ENCODE data around the gene CLIP2.
"Not testable (repeated sequence)": the region's sequence is repeated elsewhere in the genome, so short reads cannot be mapped to it uniquely, and the experiment has no call there.

Gene CLIP2

DNA sequence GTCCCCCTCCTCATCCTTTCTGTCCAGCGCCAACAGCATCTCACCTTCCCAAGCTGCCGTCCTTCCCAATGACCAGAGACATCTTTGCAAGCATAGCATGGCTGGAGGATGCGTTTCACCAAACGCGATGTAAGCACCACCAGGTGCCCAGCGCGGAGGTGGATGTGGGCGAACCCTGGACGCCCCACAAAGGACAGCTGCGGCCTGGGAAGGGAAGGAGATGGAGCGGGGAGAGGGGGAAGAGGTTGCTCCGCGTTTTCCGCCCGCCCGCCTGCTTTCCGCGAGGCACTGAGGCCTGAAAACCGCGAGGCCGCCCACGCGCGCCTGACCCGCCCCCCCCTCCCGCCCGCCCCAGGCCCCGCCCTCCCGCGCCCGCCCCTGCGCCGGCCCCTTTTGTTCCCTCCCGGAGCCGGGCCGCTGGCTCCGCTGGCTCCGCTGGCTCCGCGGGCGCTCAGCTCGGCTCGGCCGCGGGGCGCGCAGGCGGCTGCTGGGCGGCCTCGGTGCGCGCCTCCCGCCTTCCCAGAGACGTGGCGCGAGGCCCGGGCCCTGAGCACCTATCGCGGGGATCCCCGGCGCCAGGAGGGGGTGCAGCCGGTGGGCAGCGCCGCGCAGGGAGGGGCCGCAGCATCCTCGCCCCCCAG, at the start of gene CLIP2:
Gene CLIP2 (plus strand): TSS at position 390 of the 641 bp plus-strand sequence. CDS start 28,140 bp downstream, outside the sequence.
- peak; percentile 80 for DNase-seq

DNA sequence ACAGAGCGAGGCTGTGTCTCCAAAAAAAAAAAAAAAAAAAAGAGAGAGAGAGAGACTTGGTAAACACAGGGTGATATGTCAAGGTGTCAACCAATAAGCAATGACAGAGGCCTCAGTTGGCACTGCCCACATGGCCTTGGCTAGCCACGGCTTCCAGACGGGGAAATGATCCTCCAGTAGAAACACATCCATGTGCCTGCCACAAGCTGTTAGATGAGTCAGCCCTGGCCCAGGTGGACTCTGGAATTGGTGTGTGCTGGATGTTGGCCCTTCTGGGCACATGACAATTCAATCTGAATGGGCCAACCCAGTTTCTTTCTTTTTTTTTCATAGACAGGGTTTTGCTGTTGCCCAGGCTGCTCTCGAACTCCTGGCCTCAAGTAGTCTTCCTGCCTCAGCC, 48.7 kb upstream of the CLIP2 start:
- DNase-seq, result no peak

DNA sequence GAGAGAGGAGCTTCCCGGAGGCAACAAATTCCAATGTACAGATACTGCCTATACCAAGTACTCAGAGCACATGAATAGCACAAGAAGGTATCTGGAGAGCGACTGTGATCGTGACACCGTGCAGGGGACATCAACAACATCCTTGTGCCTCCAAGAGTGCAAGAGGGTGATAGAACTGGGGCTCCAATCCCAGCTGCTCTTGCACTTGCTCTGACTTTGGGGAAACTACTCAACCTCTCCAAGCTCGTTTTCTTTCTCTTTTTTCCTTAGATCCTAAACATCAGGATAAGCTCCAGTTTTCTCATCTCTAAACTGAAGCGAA, 47.1 kb upstream of the CLIP2 start:
- DNase-seq, result no peak

DNA sequence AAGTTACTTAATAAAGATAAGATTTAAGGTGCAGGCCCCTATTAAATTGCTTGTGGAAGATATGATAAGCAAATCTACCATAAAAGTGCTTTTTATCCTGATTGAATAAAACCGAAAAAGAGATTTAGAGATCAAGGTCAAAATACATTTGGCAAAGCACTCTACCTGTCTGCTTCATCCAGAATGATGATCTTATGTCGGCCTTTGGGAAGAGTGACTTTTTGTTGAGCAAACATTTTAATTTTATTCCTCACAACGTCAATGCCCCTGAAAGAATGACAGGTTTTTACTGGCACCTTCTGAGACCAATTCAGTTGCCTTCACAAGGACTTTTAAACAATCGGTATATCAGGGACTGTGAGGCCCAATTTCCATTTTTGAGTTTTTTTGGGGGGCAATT, 42.7 kb upstream of the CLIP2 start:
- no peak for DNase-seq

DNA sequence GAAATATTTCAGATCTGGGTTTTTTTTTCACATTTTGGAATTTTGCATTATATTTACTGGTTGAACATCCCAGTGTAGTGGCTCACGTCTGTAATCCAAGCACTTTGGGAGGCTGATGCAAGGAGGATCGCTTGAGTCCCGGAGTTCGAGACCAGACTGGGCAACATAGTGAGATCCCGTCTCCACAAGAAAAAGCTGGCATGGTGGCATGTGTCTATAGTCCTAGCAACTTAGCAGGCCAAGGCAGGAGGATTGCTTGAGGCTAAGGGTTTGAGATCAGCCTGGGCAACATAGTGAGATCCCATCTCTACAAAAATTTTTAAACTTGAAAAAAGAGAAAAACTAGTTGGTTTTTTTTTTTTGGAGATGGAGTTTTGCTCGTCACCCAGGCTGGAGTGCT, 41.1 kb upstream of the CLIP2 start:
- DNase-seq, result no peak

DNA sequence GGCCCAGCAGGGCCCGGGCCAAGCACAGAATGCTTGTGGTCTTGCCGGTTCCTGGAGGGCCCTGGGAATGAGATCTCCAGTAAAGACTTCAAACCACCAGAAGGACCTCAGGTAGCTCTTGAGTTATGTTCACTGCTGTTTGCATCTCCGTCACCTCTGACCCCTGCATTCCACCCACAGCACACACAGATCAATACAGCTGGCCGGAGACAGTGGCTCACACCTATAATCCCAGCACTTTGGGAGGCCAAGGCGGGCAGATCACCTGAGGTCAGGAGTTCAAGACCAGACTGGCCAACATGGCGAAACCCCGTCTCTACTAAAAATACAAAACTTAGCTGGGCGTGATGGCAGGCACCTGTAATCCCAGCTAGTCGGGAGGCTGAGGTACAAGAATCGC, 40.1 kb upstream of the CLIP2 start:
- DNase-seq, result not testable (repeated sequence)

DNA sequence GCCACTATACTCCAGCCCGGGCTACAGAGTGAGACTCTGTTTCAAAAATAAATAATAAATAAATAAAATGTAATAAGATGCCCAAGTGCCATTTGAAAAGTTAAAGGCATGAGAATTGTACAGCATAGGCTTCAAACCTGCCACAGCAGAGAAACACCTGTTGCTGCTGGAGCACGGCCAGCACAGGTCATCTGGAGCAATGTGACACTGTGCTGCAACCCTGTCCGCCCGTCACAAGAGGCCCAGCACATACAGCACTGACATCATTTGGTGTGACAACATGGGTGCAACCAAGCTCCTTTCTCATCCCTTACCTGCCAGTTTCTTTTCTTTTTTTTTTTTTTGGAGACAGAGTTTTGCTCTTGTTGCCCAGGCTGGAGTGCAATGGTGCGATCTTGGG, 36.3 kb upstream of the CLIP2 start:
- DNase-seq, result peak; percentile 53

DNA sequence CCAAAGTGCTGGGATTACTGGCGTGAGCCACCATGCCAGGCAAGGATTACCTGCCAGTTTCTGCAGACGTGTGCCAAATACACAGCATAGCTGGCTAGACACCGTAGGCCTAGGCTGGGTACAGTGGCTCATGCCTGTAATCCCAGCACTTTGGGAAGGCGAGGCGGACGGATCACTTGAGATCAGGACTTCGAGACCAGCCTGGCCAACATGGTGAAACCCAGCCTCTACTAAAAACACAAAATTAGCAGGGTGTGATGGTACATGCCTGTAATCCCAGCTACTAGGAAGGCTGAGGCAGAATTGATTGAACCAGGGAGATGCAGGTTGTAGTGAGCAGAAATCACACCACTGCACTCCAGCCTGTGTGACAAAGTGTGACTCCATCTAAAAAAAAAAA, 35.9 kb upstream of the CLIP2 start:
- no peak for DNase-seq

DNA sequence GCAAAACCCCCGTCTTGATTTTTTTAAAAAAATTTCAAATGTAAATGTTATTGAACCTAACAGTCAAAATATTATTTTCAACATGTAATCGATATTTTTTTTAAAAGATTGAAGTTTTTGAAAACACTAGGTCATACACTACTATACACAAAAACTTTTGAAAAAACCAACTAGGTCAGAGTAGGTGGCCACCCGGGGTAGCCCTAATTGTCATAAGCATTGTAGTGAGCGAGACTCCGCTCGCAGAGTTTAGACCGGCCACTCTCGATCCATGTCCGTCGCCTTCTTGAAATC, 35.4 kb upstream of the CLIP2 start:
- no peak for DNase-seq

DNA sequence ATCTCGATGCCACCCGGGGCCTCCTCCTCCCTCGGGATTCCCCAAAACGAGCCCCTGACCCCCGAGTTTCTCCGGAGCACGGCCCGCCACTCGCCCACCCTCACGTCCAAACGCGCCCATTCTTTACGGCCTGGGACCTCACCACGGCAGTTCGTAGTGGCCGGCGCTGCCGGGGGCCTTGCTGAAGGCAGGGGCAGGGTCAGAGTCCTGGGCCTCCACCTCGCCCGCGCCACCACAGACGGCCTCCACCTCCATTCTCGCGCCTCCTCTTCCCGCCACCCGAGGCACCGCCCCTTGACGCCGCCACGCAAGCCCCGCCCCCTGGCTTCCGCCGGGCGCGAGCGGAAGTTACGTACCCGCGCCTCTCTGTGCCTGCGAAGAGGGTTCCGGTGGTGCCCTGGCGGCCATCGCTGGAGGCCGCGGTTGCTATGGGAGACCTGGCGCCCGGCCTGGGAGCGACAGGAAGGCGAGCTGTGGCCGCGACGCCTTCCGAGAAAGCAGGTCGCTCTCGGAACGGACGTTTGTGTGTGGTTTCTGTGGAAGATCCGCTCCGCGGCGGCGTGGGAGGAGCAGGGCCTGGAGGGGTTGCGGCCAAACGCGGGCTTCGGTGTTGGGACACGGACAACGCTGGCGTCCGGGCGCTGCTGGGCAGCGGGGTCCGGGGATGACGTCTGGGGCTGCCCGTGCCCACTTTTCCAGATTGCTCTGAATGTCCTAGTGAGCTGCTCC, 34.9 kb upstream of the CLIP2 start, which contains the start of gene RFC2:
Gene RFC2 (minus strand): TSS at position 271 of the 729 bp plus-strand sequence. CDS start 16 bp downstream, at position 255.
- DNase-seq, result peak; percentile 84

DNA sequence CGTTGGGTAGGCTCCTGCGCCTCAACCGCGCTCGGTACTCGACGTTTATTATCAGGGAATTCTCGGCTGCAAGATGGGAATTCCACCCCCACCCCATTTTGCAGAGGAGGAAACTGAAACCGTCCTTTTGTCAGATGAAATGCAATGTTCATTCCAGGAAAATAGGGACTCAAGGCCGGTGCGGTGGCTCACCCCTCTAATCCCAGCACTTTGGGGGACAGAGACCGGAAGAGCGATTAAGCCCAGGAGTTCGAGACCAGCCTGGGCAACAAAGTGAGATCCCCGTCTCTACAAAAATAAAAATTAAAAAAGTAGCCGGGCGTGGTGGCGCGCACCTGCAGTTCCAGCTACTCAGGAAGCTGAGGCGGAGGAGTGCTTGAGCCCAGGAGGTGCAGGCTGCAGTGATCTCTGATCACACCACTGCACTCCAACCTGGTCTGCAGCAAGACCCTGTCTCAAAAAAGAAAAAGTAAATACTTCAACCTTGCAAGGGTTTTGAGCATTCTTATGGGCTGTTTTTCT, 34.3 kb upstream of the CLIP2 start:
- DNase-seq, result no peak

DNA sequence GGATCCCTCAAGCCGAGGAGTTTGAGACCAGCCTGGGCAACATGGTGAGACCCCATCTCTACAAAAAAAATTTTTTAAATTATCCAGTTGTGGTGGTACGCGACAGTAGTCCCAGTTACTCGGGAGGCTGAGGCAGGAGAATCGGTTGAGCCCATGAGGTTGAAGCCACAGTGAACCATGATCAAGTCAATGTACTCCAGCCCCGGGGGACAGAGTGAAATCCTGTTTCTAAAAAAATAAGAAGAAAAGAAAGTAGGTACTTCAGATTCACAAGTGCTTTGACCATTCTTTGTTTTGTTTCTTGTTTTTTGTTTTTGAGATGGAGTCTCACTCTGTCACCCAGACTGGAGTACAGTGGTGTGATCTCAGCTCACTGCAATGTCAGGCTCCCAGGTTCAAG, 33.7 kb upstream of the CLIP2 start:
- not testable (repeated sequence) for DNase-seq

DNA sequence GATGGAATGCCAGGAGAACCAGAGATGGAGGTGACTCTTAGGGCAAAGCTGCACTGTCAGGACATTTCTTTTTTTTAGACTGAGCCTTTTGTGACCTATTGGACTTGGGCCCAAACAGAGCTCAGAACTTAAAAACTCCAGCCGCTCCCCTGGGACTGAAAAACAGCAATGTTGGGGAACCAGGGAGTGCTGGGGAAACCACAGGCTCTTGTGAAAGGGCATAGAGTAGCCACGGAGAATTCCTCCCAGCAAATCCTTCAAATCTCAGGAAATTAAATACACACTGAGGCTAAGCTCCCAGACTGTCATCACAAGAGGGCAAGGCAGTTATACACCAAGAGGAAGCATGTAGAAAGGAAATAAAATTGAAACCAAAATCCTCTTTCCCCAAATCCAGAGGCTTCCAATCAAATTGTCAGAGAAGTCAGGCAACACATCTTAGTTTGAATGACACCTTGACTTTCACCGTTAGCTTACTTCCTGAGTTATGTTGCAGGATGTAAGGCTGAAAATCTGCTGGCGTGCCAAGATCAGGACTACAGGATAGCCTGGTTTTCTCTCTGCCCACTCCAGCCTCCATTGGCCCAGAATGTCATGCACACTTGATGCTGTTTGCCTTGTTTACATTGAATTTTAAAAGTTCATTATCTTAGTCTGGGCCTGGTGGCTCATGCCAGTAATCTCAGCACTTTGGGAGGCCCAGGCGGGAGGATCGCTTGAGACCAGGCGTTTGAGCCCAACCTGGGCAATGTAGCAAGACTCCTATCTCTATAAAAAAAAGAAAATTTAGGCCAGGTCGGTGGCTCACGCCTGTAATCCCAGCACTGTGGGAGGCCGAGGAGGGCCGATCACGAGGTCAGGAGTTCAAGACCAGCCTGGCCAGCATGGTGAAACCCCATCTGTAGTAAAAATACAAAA, 32.5 kb upstream of the CLIP2 start:
- DNase-seq, result no peak

DNA sequence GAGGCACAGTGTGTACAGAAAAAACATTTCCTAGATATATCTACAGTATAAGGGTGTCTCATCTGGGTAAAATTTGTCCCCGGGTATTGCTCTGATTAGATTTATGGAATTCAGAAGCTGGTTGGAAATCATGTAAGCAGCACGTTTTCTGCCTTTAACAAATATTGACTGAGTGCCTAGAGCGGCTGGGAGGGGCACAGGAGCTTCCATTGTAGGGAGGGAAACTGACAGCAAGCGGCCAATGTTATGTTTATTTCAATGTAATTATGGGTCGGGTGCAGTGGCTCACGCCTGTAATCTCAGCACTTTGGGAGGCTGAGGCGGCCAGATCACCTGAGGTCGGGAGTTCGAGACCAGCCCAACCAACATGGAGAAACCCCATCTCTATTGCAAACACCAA, 30.6 kb upstream of the CLIP2 start:
- no peak for DNase-seq

DNA sequence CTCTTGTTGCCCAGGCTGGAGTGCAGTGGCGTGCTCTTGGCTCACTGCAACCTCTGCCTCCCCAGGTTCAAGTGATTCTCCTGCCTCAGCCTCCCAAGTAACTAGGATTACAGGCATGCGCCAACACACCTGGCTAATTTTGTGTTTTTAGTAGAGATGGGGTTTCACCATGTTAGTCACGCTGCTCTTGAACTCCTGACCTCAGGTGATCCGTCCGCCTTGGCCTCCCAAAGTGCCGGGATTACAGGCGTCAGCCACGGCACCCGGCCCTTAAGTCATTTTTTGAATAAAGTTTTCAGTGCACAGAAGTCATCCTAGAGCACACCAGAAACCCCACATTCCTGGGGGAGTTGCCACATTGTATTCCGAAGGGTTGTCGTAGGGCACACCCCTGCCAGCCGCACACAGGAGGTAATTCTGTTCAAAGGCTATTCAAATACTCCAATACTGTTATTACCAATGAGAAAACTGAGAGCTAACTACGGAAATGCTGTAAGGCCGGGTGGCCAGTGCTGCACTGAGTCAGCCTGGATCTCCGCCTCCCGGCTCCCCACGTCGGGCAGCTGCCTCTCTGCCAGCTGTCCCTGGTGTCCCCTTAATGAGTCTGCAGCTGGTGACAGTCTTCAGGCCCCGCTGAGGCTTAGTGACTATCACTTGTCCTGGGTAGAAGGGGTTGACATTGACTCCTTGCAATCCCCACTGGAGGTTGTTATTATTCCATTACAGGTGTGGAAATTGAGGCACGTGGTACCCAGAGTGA, 26.4 kb upstream of the CLIP2 start:
- no peak for DNase-seq

DNA sequence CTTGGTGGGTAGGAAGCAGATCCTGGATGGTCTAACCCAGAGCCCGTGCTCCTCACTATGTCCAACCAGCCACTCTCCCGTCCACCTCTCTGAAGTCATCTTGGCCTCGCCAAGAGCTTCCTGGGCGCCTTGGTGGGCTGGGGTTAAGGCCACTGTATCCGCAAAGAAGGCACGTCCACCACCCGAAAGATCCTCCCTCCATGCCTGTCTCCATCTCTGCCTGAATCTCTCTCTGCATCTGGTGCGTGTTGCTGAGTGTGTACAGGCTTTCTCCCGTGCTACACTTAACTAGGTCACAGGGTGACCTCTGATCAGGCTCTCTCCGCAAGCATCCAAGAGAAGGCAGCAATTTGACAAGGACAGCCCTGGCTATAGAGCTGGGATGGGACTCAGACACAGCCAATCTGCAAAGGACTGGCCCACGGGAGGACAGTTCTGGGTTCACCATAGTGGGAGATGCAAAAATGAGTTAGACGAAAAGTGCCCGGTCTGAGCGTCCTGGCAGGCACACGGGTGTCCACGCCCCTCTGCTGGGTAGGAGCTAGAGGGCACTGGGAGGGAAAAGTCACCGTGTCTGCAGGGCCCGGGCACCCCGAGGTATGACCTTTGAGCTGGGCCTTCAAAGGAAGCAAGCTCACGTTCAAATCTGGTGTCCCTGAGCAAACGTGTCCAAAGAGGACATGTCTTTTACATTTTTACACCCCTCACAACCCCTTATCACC, 25.6 kb upstream of the CLIP2 start:
- no peak for DNase-seq

DNA sequence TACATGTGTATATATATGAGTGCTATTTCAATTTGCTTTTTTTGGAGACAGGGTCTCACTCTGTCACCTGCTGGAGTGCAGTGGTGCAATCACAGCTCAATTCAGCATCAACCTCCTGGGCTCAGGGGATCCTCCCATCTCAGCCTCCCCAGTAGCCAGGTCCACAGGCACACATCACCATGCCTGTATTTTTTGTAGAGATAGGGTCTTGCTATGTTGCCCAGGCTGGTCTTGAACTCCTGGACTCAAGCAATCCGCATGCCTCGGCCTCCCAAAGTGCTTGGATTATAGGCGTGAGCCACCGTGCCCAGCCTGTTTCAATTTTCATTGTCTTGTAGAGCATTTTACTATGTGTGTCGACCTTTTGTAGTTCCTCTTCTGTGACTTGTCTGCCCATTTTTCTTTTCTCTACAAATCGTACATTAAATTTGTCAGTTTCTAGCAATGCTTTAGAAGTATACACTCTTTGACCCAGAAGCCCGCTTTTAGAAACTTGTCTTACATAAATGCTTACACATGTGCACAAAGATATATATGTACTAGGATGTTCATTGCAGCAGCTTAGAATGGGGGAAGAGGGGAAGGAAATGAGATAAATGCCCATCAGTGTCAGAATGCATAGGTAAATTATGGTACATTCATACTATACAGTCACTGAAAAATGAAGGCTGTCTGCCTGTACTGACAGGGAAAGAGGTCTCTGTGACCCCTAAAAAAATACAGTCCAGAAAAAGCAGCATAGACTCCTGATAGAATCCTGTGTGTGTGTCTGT, 22.8 kb upstream of the CLIP2 start:
- DNase-seq, result no peak

DNA sequence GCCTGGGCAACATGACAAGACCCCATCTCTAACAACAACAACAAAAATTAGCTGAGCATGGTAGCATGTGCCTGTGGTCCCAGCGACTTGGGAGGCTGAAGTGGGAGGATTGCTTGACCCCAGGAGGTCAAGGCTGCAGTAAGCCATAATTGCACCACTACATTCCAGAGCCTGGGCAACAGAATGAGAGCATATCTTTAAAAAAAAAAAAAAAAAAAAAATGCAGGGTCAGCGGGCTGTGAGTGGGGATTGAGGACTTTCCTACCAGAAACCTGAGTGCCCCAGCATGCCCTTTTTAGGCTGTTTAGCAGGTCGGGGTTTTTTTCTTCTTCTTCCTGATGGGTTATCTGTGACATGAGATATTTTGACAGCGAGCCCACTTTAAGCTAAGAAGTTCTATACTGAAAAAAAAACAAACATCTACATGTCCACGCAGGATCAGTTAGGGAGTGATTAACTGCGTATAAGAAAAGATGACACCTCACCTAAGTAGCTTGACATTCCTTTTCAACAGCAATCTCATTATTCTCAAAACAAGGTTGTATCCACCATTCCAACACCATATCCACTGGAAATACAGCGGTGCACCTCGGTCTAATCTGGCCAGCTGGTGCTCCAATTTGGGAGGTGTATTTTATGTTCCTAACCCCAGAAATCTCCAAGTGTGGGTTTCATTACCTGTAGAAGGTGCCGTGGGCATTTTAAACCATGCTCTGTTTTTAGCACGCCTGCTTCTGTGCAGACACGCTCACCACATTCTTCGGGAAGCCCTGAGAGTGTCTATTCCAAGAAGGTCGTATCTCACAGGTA, 21.2 kb upstream of the CLIP2 start:
- DNase-seq, result no peak

DNA sequence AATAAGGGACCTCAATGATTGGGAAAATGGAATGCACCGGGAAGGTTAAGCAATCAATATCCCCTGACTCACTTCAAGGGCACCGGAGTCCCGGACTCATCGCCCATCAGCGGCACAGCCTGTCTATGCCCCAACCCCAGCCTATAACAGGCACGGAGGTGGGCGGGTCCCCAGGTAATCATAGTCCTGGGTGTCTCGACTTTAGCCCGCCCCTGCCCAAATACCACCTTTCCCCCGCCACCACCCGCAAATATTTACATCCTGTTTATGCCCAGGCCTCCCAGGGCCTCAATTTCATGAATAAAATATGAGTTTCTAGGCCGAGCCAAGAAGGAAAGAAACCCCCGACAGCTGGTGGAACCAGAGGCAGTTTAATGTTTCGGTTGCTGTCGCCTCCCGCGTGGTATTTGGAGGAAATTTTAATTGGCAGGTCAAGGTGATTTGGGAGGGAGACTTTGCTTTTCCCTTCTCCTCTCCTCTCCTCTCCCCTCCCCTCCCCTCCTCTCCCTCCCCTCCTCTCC, 19.4 kb upstream of the CLIP2 start:
- DNase-seq, result peak; percentile 84

DNA sequence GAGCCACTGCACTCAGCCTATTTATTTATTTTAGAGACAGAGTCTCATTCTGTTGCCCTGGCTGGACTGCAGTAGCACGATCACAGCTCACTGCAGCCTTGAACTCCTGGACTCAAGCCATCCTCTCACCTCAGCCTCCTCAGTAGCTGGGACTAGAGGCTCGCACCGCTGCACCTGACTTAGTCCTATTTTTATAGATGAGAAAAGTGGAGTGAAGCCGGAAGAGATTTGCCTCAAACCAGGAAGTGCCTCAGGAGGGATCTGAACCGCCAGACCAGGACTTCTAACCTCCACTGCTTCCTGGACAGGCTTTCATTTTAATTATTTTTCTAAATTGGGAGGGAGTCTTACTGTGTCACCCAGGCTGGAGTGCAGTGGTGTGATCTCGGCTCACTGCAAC, 17.5 kb upstream of the CLIP2 start:
- DNase-seq, result no peak

All from NCI-H510A (cell line).